ENCODE measurements around the gene EPS15. TPM values are rescaled to one million over a fixed set of nuclear protein-coding genes. Genes with fewer than 3 reads are reported as not detected.
"Not testable (repeated sequence)": the region's sequence is repeated elsewhere in the genome, so short reads cannot be mapped to it uniquely, and the experiment has no call there.

The EPS15 gene
- polyA plus RNA-seq, 1 of the 3 experiments (the other 2 are of a cell fraction), result 17.0 TPM

DNA sequence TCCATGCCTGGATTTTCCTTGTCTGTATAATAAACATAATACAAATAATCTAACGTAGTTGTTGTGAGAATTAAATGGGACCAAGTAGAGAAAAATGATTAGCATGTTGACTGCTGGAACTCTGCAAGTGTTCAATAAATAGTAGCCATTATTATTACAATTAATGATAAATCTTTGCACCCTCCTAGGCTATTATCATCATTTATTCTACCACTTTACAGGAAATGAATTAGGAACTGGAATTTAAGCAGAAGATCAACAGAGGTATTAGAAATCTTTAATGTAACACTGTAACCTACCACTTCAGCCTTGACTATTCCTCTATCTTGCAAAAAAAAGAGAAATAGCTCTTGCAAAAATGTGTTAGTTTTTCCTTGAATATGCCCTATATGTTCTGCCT is 126.8 kb downstream of the EPS15 start:
- Histone ChIP-seq H3K79me2 (ENCODE audit: insufficient read depth) (peaks cover 13% of the 10 kb centered on the region; the same call in 1 of the 2 replicates), H3K27me3 (ENCODE audit: insufficient read depth) (no peaks in the 10 kb centered on the region), H3F3A (replicated peaks; ENCODE audit: insufficient read depth) (peaks cover 18% of the 10 kb centered on the region), H3K27ac (ENCODE audit: low read depth in 2 of 2, low read length in 1 of 2) (no peak overlapping the region), H3K36me3 (replicated peaks in 1 of 2; ENCODE audit: control insufficient read depth in 1 of 2, insufficient read depth in 2 of 2, low read length in 1 of 2) (peaks cover 34 to 48% of the 10 kb centered on the region in 2 experiments), H3K4me2 (no peak overlapping the region), H4K20me1 (ENCODE audit: insufficient read depth) (no peaks in the 10 kb centered on the region; the same call in 1 of the 2 replicates), H2AFZ (ENCODE audit: low read depth) (no peak overlapping the region), H3K4me3 (ENCODE audit: low read depth in 2 of 2, low read length in 1 of 2) (no peak overlapping the region), H3K4me1 (ENCODE audit: control insufficient read depth in 1 of 2, insufficient read depth in 2 of 2, low read depth in 1 of 2, low read length in 1 of 2) (no peaks in the 10 kb centered on the region), H3K9me2 (no peaks in the 10 kb centered on the region), H3K9me3 (no peaks in the 10 kb centered on the region), H3K9ac (no peak overlapping the region)
- 97% methylated on average over 1 of the region's 1 CpG for WGBS (ENCODE audit: low lambda C conversion rate)
- TF ChIP-seq RXRA (IDR thresholded peaks at IDR 0.05; ENCODE audit: borderline replicate concordance, low read depth) (no peak), EP300 (IDR thresholded peaks at IDR 0.05; ENCODE audit: borderline replicate concordance in 1 of 2, low read depth in 1 of 2, low read length in 1 of 2) (no peak), GATA2 (CRISPR knock-in tag; IDR thresholded peaks at IDR 0.05) (no peak), MXI1 (IDR thresholded peaks at IDR 0.05; ENCODE audit: low read depth, low read length) (no peak), JUND (IDR thresholded peaks at IDR 0.05) (no peak), EZH2phosphoT487 (IDR thresholded peaks at IDR 0.05; ENCODE audit: borderline replicate concordance, low read depth) (no peak), NFIC (IDR thresholded peaks at IDR 0.05; ENCODE audit: borderline replicate concordance) (no peak), RCOR1 (IDR thresholded peaks at IDR 0.05; ENCODE audit: low read length) (no peak), FOSL2 (IDR thresholded peaks at IDR 0.05; ENCODE audit: borderline replicate concordance, low read depth) (no peak), RFX5 (IDR thresholded peaks at IDR 0.05; ENCODE audit: low read length) (no peak), CHD2 (IDR thresholded peaks at IDR 0.05; ENCODE audit: low read length, partially characterized antibody) (no peak), POLR2AphosphoS5 (IDR thresholded peaks at IDR 0.05; ENCODE audit: low read depth, low read length) (no peak), SMC3 (IDR thresholded peaks at IDR 0.05; ENCODE audit: low read depth, low read length) (no peak), TEAD4 (IDR thresholded peaks at IDR 0.05; ENCODE audit: borderline replicate concordance, insufficient read depth) (no peak)
- TF ChIP-seq, protein P1, sequence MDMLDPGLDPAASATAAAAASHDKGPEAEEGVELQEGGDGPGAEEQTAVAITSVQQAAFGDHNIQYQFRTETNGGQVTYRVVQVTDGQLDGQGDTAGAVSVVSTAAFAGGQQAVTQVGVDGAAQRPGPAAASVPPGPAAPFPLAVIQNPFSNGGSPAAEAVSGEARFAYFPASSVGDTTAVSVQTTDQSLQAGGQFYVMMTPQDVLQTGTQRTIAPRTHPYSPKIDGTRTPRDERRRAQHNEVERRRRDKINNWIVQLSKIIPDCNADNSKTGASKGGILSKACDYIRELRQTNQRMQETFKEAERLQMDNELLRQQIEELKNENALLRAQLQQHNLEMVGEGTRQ (IDR thresholded peaks at IDR 0.05; ENCODE audit: borderline replicate concordance, low read depth, low read length), result no peak
- TF ChIP-seq, protein P2, sequence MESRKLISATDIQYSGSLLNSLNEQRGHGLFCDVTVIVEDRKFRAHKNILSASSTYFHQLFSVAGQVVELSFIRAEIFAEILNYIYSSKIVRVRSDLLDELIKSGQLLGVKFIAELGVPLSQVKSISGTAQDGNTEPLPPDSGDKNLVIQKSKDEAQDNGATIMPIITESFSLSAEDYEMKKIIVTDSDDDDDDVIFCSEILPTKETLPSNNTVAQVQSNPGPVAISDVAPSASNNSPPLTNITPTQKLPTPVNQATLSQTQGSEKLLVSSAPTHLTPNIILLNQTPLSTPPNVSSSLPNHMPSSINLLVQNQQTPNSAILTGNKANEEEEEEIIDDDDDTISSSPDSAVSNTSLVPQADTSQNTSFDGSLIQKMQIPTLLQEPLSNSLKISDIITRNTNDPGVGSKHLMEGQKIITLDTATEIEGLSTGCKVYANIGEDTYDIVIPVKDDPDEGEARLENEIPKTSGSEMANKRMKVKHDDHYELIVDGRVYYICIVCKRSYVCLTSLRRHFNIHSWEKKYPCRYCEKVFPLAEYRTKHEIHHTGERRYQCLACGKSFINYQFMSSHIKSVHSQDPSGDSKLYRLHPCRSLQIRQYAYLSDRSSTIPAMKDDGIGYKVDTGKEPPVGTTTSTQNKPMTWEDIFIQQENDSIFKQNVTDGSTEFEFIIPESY (IDR thresholded peaks at IDR 0.05; ENCODE audit: borderline replicate concordance, low read depth), result no peak
- TF ChIP-seq, protein P3, sequence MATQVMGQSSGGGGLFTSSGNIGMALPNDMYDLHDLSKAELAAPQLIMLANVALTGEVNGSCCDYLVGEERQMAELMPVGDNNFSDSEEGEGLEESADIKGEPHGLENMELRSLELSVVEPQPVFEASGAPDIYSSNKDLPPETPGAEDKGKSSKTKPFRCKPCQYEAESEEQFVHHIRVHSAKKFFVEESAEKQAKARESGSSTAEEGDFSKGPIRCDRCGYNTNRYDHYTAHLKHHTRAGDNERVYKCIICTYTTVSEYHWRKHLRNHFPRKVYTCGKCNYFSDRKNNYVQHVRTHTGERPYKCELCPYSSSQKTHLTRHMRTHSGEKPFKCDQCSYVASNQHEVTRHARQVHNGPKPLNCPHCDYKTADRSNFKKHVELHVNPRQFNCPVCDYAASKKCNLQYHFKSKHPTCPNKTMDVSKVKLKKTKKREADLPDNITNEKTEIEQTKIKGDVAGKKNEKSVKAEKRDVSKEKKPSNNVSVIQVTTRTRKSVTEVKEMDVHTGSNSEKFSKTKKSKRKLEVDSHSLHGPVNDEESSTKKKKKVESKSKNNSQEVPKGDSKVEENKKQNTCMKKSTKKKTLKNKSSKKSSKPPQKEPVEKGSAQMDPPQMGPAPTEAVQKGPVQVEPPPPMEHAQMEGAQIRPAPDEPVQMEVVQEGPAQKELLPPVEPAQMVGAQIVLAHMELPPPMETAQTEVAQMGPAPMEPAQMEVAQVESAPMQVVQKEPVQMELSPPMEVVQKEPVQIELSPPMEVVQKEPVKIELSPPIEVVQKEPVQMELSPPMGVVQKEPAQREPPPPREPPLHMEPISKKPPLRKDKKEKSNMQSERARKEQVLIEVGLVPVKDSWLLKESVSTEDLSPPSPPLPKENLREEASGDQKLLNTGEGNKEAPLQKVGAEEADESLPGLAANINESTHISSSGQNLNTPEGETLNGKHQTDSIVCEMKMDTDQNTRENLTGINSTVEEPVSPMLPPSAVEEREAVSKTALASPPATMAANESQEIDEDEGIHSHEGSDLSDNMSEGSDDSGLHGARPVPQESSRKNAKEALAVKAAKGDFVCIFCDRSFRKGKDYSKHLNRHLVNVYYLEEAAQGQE (IDR thresholded peaks at IDR 0.05; ENCODE audit: low read depth, low read length), result no peak
- ChIA-PET POLR2A (no interaction called here), CTCF (no interaction called here)
- no peak for DNase-seq

DNA sequence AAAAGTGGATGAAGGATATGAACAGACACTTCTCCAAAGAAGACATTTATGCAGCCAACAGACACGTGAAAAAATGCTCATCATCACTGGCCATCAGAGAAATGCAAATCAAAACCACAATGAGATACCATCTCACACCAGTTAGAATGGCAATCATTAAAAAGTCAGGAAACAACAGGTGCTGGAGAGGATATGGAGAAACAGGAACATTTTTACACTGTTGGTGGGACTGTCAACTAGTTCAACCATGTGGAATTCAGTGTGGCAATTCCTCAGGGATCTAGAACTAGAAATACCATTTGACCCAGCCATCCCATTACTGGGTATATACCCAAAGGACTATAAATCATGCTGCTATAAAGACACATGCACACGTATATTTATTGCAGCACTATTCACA is 128.4 kb downstream of the EPS15 start:
- H2AFZ ChIP-seq (ENCODE audit: low read depth); H3K9ac ChIP-seq; H3K27me3 ChIP-seq (ENCODE audit: insufficient read depth); DNase-seq; H3K4me3 ChIP-seq (ENCODE audit: low read depth in 2 of 2, low read length in 1 of 2); H3K4me2 ChIP-seq; CTCF ChIA-PET; H4K20me1 ChIP-seq (ENCODE audit: insufficient read depth); H3K4me1 ChIP-seq (ENCODE audit: control insufficient read depth in 1 of 2, insufficient read depth in 2 of 2, low read depth in 1 of 2, low read length in 1 of 2); H3K9me2 ChIP-seq; H3K27ac ChIP-seq (ENCODE audit: low read depth in 2 of 2, low read length in 1 of 2); H3K9me3 ChIP-seq; POLR2A ChIA-PET: not testable (repeated sequence)
- Histone ChIP-seq H3F3A (replicated peaks; ENCODE audit: insufficient read depth) (peaks cover 17% of the 10 kb centered on the region), H3K79me2 (ENCODE audit: insufficient read depth) (peaks cover 13% of the 10 kb centered on the region; the same call in 1 of the 2 replicates), H3K36me3 (replicated peaks in 1 of 2; ENCODE audit: control insufficient read depth in 1 of 2, insufficient read depth in 2 of 2, low read length in 1 of 2) (peaks cover 23 to 43% of the 10 kb centered on the region in 2 experiments)
- 87% methylated on average over 2 of the region's 2 CpGs for WGBS (ENCODE audit: low lambda C conversion rate)

DNA sequence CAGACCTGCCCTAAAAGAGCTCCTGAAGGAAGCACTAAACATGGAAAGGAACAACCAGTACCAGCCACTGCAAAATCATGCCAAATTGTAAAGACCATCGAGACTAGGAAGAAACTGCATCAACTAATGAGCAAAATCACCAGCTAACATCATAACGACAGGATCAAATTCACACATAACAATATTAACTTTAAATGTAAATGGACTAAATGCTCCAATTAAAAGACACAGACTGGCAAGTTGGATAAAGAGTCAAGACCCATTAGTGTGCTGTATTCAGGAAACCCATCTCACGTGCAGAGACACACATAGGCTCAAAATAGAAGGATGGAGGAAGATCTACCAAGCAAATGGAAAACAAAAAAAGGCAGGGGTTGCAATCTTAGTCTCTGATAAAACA is 131.8 kb downstream of the EPS15 start:
- H3K9me3 ChIP-seq; H3K27ac ChIP-seq (ENCODE audit: low read depth in 2 of 2, low read length in 1 of 2); POLR2A ChIA-PET; H3K4me2 ChIP-seq; H4K20me1 ChIP-seq (ENCODE audit: insufficient read depth); H3K9me2 ChIP-seq; DNase-seq; H3K4me1 ChIP-seq (ENCODE audit: control insufficient read depth in 1 of 2, insufficient read depth in 2 of 2, low read depth in 1 of 2, low read length in 1 of 2); H2AFZ ChIP-seq (ENCODE audit: low read depth); H3K27me3 ChIP-seq (ENCODE audit: insufficient read depth); CTCF ChIA-PET; H3K9ac ChIP-seq; H3F3A ChIP-seq (replicated peaks; ENCODE audit: insufficient read depth); H3K4me3 ChIP-seq (ENCODE audit: low read depth in 2 of 2, low read length in 1 of 2): not testable (repeated sequence)
- WGBS (ENCODE audit: low lambda C conversion rate), result 77% methylated on average over 2 of the region's 3 CpGs
- peaks cover 14 to 34% of the 10 kb centered on the region in 2 experiments for H3K36me3 ChIP-seq (replicated peaks in 1 of 2; ENCODE audit: control insufficient read depth in 1 of 2, insufficient read depth in 2 of 2, low read length in 1 of 2)
- H3K79me2 ChIP-seq (ENCODE audit: insufficient read depth), result peaks cover 13% of the 10 kb centered on the region; the same call in 1 of the 2 replicates

Measured in SK-N-SH (cell line).